Ishikawa (cell line): ENCODE results near the gene LCK.
A peak's percentile ranks its signal among the peaks of the same experiment; 100 is the strongest.

Source experiments
- CEBPB ChIP-seq: IDR thresholded peaks from 2 replicates; pipeline ENCODE4 v1.6.1; 2012
- CREB1 ChIP-seq: IDR thresholded peaks from 2 replicates; pipeline ENCODE4 v1.6.1; 2012; ENCODE audit warnings: low read depth
- EGR1 ChIP-seq: IDR thresholded peaks from 2 replicates; pipeline ENCODE4 v1.6.1; 2012
- EP300 ChIP-seq: IDR thresholded peaks from 2 replicates; pipeline ENCODE4 v1.6.1; 2012; ENCODE audit warnings: borderline replicate concordance
- FOXM1 ChIP-seq: IDR thresholded peaks from 2 replicates; pipeline ENCODE4 v1.6.1; 2012; ENCODE audit warnings: low read depth, borderline replicate concordance
- MAX ChIP-seq: IDR thresholded peaks from 2 replicates; pipeline ENCODE4 v1.6.1; 2012
- NFIC ChIP-seq: IDR thresholded peaks from 2 replicates; pipeline ENCODE4 v1.6.1; 2012
- RAD21 ChIP-seq: IDR thresholded peaks from 2 replicates; pipeline ENCODE4 v1.6.1; 2012; ENCODE audit warnings: low read depth
- REST ChIP-seq: IDR thresholded peaks from 2 replicates; pipeline ENCODE4 v1.6.1; 2012; ENCODE audit warnings: low read depth, mild to moderate bottlenecking
- TAF1 ChIP-seq: IDR thresholded peaks from 2 replicates; pipeline ENCODE4 v1.6.1; 2012; ENCODE audit warnings: low read depth, mild to moderate bottlenecking
- USF1 ChIP-seq: IDR thresholded peaks from 2 replicates; pipeline ENCODE4 v1.6.1; 2012
- YY1 ChIP-seq: IDR thresholded peaks from 2 replicates; pipeline ENCODE4 v1.6.1; 2012; ENCODE audit warnings: low read depth

DNA sequence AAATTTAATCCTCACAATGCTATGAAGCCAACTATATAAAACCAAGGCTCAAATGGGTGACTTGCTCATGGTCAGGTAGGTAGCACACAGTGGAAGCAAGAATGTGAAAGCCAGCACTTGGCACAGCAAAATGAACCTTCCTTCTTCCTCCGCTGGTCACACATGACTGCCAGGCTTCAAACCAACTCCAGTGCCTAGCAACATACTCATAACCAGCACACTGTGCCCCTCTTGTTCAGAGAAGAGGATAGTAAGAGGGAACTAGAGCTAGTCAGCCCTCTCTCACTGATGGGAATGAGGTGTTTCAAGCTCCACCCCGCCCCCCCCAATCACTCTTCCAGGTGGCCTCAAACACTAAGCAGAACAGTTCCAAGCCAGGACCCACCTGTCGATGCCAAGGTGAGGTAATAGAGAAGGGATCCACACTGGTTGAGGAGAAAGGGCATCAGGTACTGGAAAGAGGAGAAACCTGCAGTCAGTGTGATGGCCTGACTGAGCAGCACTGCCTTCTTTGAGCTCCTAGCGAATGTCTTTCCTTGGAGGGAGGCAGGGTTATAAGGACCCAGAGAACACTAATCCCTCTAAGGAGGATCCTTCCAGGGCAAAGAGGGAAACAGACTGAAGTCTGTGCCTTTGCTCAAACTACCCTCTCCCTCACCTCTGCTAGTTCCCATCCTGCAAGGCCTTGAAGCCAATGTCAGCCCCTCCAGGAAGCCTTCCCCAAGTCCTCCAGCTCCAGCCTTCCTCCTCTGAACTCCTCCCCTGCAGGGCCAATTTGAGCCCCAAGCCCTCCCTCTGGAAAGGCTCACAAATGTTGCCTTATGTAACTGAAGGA lies 30.1 kb upstream of the LCK start:
- TF ChIP-seq CEBPB = no peak
- no peak for TF ChIP-seq YY1
- no peak for TF ChIP-seq CREB1
- TF ChIP-seq REST = no peak
- no peak for TF ChIP-seq MAX
- no peak for TF ChIP-seq EGR1
- TF ChIP-seq RAD21 = no peak
- TF ChIP-seq USF1 = no peak
- no peak for TF ChIP-seq FOXM1
- no peak for TF ChIP-seq TAF1
- TF ChIP-seq EP300 = no peak
- TF ChIP-seq NFIC = peak; percentile 30; the same call in 1 of the 2 replicates
